IPS DF 4.7 (cell line): ENCODE measurements around the gene NAT16.
"Not testable (repeated sequence)": the region's sequence is repeated elsewhere in the genome, so short reads cannot be mapped to it uniquely, and the experiment has no call there.

ENCODE experiments used
- DNase-seq: peaks from one replicate; pipeline ENCODE4 v3.0.0-alpha.2; 2013; ENCODE audit warnings: low spot score; ENCODE audit errors: extremely low read depth

NAT16 gene

GRCh38 chr7:101180130-101180755 is at the start of gene NAT16:
Gene NAT16, minus strand, starts transcription at chr7:101180293. Its CDS starts 5,486 bp downstream, at chr7:101174807.
- no peak for DNase-seq

- DNase-seq, result no peak
Observed at GRCh38 chr7:101226721-101227120, 46.6 kb upstream of the NAT16 start.

GRCh38 chr7:101225650-101226049 is 45.6 kb upstream of the NAT16 start:
- DNase-seq, result no peak

DNA sequence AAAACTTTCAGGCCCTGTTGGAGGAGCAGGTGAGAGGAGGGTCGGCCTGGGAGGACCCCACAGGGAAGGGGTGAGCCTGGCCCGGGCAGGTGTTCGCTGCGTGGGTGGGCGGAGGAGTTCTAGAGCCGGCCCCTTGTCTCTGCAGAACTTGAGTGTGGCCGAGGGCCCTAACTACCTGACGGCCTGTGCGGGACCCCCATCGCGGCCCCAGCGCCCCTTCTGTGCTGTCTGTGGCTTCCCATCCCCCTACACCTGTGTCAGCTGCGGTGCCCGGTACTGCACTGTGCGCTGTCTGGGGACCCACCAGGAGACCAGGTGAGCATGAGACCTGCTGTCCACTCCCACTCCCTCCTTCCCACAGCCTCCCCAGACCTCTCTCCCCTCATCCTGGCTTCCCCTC is 43.4 kb upstream of the NAT16 start:
- no peak for DNase-seq

- DNase-seq, result no peak
Observed at GRCh38 chr7:101222275-101222830, 42.3 kb upstream of the NAT16 start.

DNA sequence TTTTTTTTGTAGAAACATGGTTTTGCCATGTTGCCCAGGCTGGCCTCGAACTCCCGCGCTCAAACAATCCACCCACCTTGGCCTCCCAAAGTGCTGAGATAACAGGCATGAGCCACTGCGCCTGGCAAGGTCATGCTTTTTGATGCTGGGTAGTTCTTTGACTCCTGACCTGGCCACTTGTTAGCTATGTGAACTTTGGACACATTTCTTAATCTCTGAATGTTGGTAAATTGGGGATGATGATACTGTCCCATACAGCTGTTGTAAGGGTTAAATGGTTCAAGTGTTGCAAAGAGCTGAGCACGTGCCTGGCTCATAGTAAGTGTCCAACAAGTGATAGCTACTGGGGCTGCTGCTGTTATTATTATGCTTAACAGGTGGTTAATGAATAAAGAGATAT is 40.2 kb upstream of the NAT16 start:
- no peak for DNase-seq

GRCh38 chr7:101218236-101219125 is 38.4 kb upstream of the NAT16 start:
- no peak for DNase-seq

DNA sequence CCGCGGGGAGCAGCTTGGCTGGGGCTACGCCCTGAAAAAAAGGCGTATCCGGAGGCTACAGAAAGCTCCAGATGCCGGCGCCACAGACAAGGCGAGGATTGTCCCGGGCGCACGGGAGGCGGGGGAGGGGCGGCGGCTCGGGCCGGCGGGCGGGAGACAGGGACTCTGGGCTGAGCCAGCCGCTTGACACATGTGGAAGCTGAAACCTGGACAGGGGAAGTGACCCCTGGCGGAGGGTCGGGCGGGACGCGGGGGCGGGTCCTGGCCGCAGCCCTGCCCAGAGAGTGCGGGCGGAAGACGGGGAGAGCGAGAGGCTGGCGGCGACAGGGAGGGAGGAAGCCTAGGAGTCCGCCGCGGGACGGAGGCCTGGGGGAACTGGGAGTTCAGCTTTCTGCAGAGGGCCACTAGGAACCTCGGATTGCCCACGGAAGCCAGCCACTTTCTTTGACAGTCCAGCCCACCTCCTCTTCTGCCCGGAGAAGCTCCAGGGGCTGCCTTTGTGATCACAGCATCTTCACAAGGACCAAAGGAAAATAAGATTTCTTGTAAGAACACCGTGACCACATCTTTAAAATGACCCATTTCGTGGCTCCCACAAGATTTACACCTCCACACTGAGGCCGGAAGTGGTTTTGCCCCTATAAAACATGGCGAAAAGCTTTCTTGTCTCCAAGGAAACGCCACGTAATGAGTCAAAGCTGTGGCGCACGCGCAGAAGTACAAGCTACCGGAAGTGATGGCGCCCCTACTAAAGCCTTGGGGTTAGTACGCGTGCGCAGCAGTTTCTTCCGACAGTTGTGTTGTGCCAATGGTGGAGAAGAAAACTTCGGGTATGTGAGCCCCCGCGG is 37.5 kb upstream of the NAT16 start, which contains the start of the genes PLOD3 and ZNHIT1:
Gene PLOD3 (minus strand): TSS at position 194 of the 848 bp plus-strand sequence. CDS start 307 bp downstream, outside the sequence.
Gene ZNHIT1 (plus strand): TSS at position 778 of the 848 bp plus-strand sequence. CDS start 31 bp downstream, at position 809.
- peak; percentile 94 for DNase-seq

DNA sequence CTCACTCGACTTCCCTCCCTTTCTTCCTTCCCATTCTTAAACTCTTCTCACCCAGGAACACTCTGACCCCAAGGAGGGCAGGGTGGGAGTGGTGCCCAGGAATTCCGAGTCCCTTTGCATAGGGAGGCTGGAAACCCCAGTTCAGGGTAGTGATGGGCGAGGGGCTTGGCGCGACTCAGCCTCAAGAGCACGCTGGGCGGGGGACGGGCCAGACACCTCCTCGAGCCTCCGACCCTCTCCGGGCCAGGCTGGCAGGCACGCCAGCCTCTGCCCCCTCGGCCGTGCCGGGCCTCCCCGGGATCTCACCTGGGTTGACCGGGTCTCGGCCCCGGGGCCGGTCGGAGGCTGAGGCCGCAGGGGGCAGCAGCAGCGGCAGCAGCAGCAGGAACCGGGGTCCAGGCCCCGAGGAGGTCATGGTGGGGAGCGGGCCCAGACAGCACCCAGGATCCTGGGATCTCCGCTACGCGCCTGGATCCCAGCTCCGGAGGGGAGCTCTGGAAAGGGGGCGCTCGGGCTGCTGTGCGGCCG is 36.8 kb upstream of the NAT16 start:
- DNase-seq, result no peak

DNA sequence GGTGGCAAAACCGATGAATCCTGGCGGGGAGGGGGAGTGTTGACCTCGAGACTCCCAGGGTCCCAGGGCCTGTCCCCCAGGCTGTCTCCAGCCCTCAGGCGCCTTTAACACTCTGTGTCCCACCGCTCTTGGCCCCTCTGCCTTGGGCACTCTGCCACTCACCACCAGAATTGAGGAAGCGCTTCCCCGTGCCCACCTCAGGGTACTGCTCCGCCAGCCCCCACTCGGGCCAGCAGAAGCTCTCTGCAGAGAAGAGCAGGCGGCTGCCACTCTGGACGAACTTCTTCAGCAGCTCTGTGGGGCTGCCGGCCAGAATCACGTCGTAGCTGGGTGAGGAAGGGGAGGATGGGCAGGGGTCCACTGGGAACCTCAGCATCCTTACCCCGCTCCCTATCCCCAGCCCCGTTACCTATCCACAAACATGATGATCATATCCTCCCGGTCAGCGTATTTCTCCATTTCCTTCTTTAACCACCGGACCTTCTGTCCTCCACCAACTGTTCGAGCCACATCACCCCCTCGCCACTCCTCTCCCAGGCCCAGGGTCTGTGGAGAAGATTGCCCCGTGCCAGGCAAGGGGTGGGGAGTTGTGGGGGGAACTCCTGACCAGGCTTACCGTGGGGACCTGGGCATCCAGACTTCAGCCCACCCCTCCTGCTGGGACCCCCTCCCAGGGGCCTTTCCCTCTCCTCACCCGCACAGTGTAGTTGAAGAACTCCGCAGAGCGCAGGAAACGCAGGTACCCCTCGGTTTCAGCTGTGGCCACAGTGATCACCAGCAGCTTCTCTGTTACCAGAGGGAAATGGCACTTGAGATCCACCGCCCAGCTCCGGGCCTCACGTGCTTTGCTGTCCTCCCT is 36.1 kb upstream of the NAT16 start:
- no peak for DNase-seq

DNA sequence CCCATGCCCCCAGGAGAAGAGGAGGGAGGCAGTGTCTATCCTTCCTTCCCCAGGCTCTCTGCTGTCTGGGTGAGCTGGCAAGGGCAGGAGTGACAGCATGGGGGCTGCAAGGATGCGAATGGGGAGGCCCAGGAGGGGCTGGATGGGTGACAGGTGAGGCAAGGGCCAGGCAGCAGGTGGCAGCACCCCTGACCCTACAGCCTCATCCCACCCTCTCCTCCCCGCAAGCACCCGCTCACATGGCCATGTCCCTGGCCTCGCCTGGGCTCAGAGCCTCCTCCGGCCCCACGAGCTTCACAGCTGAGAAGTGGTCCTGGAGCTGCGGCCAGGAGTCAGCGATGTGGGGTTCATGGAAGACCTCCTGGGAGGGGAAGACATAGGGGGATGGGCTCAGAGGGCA is 31.9 kb upstream of the NAT16 start:
- no peak for DNase-seq

GRCh38 chr7:101211501-101211900 is 31.4 kb upstream of the NAT16 start:
- no peak for DNase-seq

DNA sequence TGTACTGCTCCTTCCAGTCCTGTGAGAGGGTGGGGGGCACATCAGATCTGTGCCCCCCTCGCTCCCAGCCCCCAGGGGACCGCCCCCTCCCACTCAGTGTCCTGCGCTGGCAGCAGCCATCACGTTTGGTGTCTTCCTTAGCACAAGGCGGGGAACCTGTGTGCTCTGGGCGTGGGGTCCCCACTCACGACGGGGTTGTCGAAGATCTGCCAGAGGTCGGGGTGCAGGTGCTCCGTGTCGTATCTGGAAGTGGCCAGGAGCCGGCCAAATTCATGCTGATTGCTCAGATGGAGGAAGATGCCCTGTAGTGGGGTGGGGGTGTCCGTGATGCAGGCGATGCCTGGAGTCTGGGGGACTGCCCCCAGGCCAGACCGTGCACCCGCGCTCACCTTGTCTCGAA is 30.1 kb upstream of the NAT16 start:
- no peak for DNase-seq

DNA sequence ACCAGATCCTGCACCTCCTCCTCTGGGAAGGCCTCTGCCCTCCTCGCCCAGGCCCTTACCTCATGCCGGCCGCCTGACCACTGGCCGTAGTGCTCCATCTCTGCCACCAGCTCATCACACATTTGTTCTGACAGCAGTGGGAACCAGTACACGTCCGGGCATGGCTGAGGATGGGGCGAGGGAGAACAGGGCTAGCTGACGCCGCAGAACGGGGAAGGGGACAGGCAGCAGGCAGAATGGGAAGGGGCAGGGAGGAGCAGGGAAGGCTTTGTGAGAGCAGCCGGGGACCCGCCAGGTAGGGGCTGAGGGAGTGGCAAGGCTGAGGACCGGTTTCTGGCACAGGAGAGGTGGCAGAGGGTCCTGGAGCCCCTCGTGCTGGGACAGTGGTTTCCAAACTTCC is 28.7 kb upstream of the NAT16 start:
- no peak for DNase-seq

GRCh38 chr7:101207459-101207858 is 27.4 kb upstream of the NAT16 start:
- DNase-seq, result no peak

DNA sequence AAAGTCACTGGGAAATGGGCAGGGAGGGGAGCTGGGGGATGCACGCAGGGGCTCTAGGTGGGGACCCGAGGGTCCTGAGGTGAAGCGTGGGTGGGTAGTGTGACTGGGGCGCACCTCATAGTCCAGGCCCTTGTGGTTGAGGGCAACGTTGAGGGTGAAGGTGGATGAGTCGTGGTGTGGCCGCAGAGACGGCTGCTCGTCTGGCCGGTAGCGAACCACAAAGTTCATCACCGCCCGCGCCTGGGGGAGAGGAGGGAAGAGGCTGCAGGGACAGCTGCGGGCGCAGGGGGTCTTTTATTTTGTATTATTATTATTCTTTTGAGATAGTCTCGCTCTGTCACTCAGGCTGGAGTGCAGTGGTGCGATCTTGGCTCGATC is 26.6 kb upstream of the NAT16 start:
- DNase-seq, result no peak

- DNase-seq, result no peak
Observed at GRCh38 chr7:101205901-101206664, 26.0 kb upstream of the NAT16 start.

DNA sequence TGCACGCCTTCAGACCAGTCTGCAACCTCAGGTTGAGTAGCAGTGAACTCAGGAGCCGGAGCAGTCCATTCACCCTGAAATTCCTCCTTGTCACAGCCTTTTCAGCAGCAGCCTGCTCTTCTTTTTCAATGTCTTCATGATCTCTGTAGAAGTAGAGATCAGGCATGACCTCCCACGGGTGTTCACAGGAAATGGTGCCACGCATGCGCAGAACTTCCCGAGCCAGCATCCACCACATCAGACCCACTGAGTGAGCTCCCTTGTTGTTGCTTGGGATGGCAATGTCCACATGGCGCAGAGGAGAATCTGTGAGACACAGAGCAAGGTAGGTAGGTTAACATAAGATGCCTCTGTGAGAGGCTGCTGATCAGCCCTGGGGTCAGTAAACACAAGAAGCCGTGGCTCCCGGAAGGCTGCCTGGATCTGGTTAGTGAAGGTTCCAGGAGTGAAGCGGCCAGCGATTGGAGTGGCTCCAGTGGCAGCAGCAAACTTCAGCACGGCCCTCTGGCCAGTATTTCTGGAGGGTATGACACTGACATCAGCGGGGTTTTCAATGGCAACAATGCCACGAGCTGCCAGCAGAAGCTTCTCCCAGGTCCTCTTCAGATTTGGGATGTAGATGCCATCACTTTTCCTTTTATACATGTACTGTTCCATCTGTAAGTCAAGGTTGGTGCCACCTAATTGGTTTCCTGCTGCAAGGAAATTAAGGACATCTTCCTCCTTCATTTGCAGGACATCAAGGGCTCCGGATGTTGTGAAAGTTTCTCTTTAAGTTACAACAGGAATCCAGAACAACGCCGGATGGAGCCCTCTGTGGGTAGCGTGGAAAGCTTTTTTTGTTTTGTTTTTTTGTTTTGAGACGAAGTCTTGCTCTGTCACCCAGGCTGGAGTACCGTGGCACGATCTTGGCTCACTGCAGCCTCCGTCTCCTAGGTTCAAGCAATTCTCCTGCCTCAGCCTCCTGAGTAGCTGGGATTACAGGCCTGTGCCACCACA is 23.9 kb upstream of the NAT16 start:
- not testable (repeated sequence) for DNase-seq
